ENCODE data around the gene SEMA4C. TPM values are rescaled to one million over a fixed set of nuclear protein-coding genes. Genes with fewer than 3 reads are reported as not detected.
"Not testable (repeated sequence)": the region's sequence is repeated elsewhere in the genome, so short reads cannot be mapped to it uniquely, and the experiment has no call there.

The SEMA4C gene
- total and polyA plus RNA-seq, 11 donors = 11.7 to 29.6 (median 20.6) TPM

- Histone ChIP-seq H3K27ac (peak overlapping the region in 2 of 12 donors; percentile 38 to 62), H3K4me3 (no peak overlapping the region)
- WGBS, 4 donors = 70 to 76% (median 73%) methylated on average over 6 of the region's 6 CpGs
These were observed 21.0 kb upstream of the SEMA4C start for GRCh38 chr2:96890726-96891385.

GRCh38 chr2:96890252-96890651, 20.4 kb upstream of the SEMA4C start:
- H3K4me3 ChIP-seq = no peak overlapping the region
- no peak for ATAC-seq
- intact Hi-C loops (cut with DNase I) = no loop called here
- no peaks in the 10 kb centered on the region for H3K9me3 ChIP-seq
- H3K27ac ChIP-seq = peak overlapping the region in 1 of 12 donors; percentile 32
- H3K4me1 ChIP-seq = peaks cover 0 to 48% (median 32%) of the 10 kb centered on the region in 12 donors
- no peaks in the 10 kb centered on the region for H3K36me3 ChIP-seq
- no peak for DNase-seq
- 89 to 93% (median 90%) methylated on average over 7 of the region's 7 CpGs for WGBS, 4 donors
- no peak for TF ChIP-seq POLR2A (IDR thresholded peaks at IDR 0.05)
- no peak for TF ChIP-seq CTCF (IDR thresholded peaks at IDR 0.05)
- no peaks in the 10 kb centered on the region for H3K27me3 ChIP-seq

More at GRCh38 chr2:96890726-96891385, 21.0 kb upstream of the SEMA4C start:
- H3K4me1 ChIP-seq = peaks cover 0 to 52% (median 38%) of the 10 kb centered on the region in 12 donors
- H3K36me3 ChIP-seq = no peaks in the 10 kb centered on the region
- intact Hi-C loops (cut with DNase I) = no loop called here
- no peak for ATAC-seq
- H3K27me3 ChIP-seq = no peaks in the 10 kb centered on the region
- no peak for TF ChIP-seq POLR2A (IDR thresholded peaks at IDR 0.05)
- TF ChIP-seq CTCF (IDR thresholded peaks at IDR 0.05) = no peak
- H3K9me3 ChIP-seq = no peaks in the 10 kb centered on the region
- DNase-seq = no peak

- DNase-seq; H3K27me3 ChIP-seq; ATAC-seq; H3K36me3 ChIP-seq; H3K9me3 ChIP-seq; H3K27ac ChIP-seq; H3K4me3 ChIP-seq; intact Hi-C loops (cut with DNase I): not testable (repeated sequence)
- peaks cover 0 to 55% (median 33%) of the 10 kb centered on the region in 12 donors for H3K4me1 ChIP-seq
- 92 to 98% (median 95%) methylated on average over 5 of the region's 5 CpGs for WGBS, 4 donors
These were observed 19.6 kb upstream of the SEMA4C start for GRCh38 chr2:96889502-96889901.

DNA sequence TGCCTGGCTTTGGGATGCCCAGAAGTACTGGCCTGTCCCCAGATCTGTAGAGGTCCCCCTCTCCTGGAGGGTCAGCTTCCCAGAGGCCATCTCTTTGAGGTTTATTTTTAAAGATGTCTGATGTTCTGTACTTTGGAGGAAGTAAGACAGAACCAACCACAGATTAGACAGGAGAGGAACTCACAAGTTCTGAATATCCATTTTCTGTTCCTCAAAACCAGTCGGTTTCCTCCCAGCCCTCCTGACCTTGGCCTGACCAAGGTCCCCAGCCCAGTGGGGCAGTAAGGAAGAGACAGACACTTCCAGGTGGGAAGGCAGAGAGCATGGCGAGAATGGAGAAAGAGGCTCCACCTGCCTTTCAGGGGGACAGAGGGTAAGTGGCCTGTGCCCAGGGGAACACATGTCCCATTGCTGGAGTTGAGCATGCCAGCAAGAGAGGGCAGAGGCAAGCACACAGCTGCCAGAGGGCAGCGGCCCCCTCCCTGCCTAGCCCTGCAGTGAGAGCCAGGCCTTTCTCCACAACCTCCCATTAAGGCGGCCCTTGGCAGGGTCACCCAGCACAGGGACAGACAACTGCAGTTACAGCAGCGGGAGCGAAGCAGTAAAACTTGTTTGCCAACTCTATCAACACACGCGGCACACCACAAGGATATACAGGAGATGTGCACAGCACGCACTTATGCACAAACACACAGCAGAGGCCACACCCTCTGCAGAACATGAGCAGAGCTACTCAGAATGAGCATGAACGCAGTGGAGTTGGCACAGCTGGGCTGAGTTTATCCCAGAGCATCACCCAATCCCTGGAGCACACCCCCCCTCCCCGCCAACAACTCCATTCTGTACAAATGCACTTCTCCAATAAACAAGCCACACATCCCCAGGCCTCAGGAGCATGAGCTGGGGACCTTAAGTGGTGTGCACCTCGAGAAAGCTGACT, 18.5 kb upstream of the SEMA4C start:
- 60 to 68% (median 64%) methylated on average over 9 to 12 of the region's 12 CpGs for WGBS, 4 donors
- H3K4me3 ChIP-seq = no peak overlapping the region
- H3K27me3 ChIP-seq = peaks cover 0 to 2% (median 0%) of the 10 kb centered on the region in 9 donors
- no peaks in the 10 kb centered on the region for H3K9me3 ChIP-seq
- H3K27ac ChIP-seq = peak overlapping the region in 9 of 12 donors; percentile 15 to 85 (median 46)
- H3K36me3 ChIP-seq = no peaks in the 10 kb centered on the region
- intact Hi-C loops (cut with DNase I) = no loop called here
- ATAC-seq = peak; percentile 24 to 46 (median 40)
- H3K4me1 ChIP-seq = peaks cover 0 to 63% (median 39%) of the 10 kb centered on the region in 12 donors
- peak in 1 of 5 donors; percentile 59 for DNase-seq
- TF ChIP-seq CTCF (IDR thresholded peaks at IDR 0.05) = no peak
- TF ChIP-seq POLR2A (IDR thresholded peaks at IDR 0.05) = no peak

Measured in heart left ventricle (tissue), 16 donors.